GM18499 (cell line): ENCODE results near the gene HRH3.

Experiments used
- ATAC-seq: cut with Tn5 transposase; IDR thresholded peaks from one replicate; pipeline ENCODE4 v1.9.1; 2021; ENCODE audit warnings: moderate number of reproducible peaks; ENCODE audit not compliant: insufficient read depth, unreplicated experiment

The HRH3 gene

GRCh38 chr20:62202676-62203377 is 17.3 kb downstream of the HRH3 start:
- no peak for ATAC-seq

- no peak for ATAC-seq
These were observed 18.0 kb downstream of the HRH3 start for GRCh38 chr20:62202083-62202395.

GRCh38 chr20:62201173-62202082 is 18.6 kb downstream of the HRH3 start:
- ATAC-seq: no peak

- no peak for ATAC-seq
These were observed 19.4 kb downstream of the HRH3 start for GRCh38 chr20:62200491-62201172.

- ATAC-seq: no peak
These were observed 21.1 kb downstream of the HRH3 start for GRCh38 chr20:62198931-62199330.

- ATAC-seq: no peak
These were observed 21.6 kb downstream of the HRH3 start for GRCh38 chr20:62198496-62198895.

GRCh38 chr20:62197801-62198200 is 22.3 kb downstream of the HRH3 start:
- ATAC-seq: no peak

GRCh38 chr20:62197311-62197710 is 22.8 kb downstream of the HRH3 start:
- ATAC-seq: no peak

- ATAC-seq: no peak
These were observed 23.8 kb downstream of the HRH3 start for GRCh38 chr20:62196286-62196685.

- ATAC-seq: no peak
These were observed 24.3 kb downstream of the HRH3 start for GRCh38 chr20:62195736-62196135.

GRCh38 chr20:62195075-62195405 is 25.0 kb downstream of the HRH3 start:
- no peak for ATAC-seq

- no peak for ATAC-seq
These were observed 26.7 kb downstream of the HRH3 start for GRCh38 chr20:62193079-62194025.

GRCh38 chr20:62192635-62193034 is 27.4 kb downstream of the HRH3 start:
- ATAC-seq: no peak

GRCh38 chr20:62191781-62192559 is 28.1 kb downstream of the HRH3 start:
- no peak for ATAC-seq

- no peak for ATAC-seq
These were observed 29.3 kb downstream of the HRH3 start for GRCh38 chr20:62190639-62191411.

- ATAC-seq: no peak
These were observed 32.9 kb downstream of the HRH3 start for GRCh38 chr20:62186887-62187866.

- ATAC-seq: no peak
These were observed 34.0 kb downstream of the HRH3 start for GRCh38 chr20:62186096-62186426.
